GM12878 (cell line): ENCODE results near the gene USP31. TPM values are rescaled to one million over a fixed set of nuclear protein-coding genes. Genes with fewer than 3 reads are reported as not detected.

Experiments
- ATAC-seq: fragments of 200-7000 bp; cut with Tn5 transposase; 3 replicates; pipeline ENCODE4 v1.9.1; 2020; ENCODE audit warnings: mild to moderate bottlenecking, moderate library complexity
- BruUV-seq: library from RNA; stranded (reverse); fragments of 400-500 nt; replicated peaks from 2 replicates; lab custom pipeline; 2021; lab: Mats Ljungman, UMichigan
- CTCF ChIA-PET: fragments of 300-600 bp; sonication (Branson Sonifier 250); formaldehyde crosslinking; extraction: SDS; loops from one replicate; lab custom pipeline; 2021; ENCODE audit warnings: inconsistent platforms; lab: Yijun Ruan, JAX
- POLR2A ChIA-PET: fragments of 350-600 bp; formaldehyde crosslinking; extraction: SDS; loops from one replicate; lab custom pipeline; 2021; ENCODE audit warnings: inconsistent platforms; lab: Charles Lee
- RAD21 ChIA-PET: fragments of 300-600 bp; sonication (Branson Sonifier 250); formaldehyde crosslinking; loops from one replicate; lab custom pipeline; 2023; ENCODE audit warnings: antibody characterized with exemption; ENCODE audit not compliant: unreplicated experiment; lab: Charles Lee
- SMC1A ChIA-PET: fragments of 300-600 bp; sonication (Branson Sonifier 250); formaldehyde crosslinking; loops from one replicate; lab custom pipeline; 2023; ENCODE audit not compliant: unreplicated experiment, uncharacterized antibody; lab: Charles Lee
- DNase-seq: peaks from one replicate; pipeline ENCODE4 v3.0.0-alpha.2; 2011; ENCODE audit warnings: low read depth, low spot score
- FAIRE-seq: peaks from 3 replicates; lab custom pipeline; 2011; peaks lifted over from hg19 to GRCh38; lab: Jason Lieb, UNC
- H2AFZ ChIP-seq: 2 replicates; pipeline ENCODE4 v1.6.0; 2011; ENCODE audit warnings: low read depth, low read length, control low read depth; ENCODE audit not compliant: control insufficient read depth
- H3K27ac ChIP-seq: 2 replicates; pipeline ENCODE4 v1.5.1; 2011; ENCODE audit warnings: control low read depth; ENCODE audit not compliant: control insufficient read depth, insufficient read depth
- H3K27me3 ChIP-seq, 2 experiments: replicated peaks in 1 of 2; 2 replicates each; pipeline versions ENCODE4 v1.6.0 to v1.6.1; 2011; ENCODE audit warnings: low read length in 1 of 2; ENCODE audit not compliant: control insufficient read depth in 2 of 2, insufficient read depth in 2 of 2
- H3K36me3 ChIP-seq, 2 experiments: 2 replicates each; pipeline ENCODE4 v1.5.1; 2011; ENCODE audit warnings: low read length in 1 of 2; ENCODE audit not compliant: control insufficient read depth in 2 of 2, insufficient read depth in 2 of 2
- H3K4me1 ChIP-seq: 2 replicates; pipeline ENCODE4 v1.6.1; 2011; ENCODE audit warnings: mild to moderate bottlenecking, low read length, moderate library complexity, mixed read lengths; ENCODE audit not compliant: control insufficient read depth, insufficient read depth
- H3K4me2 ChIP-seq: 2 replicates; pipeline ENCODE4 v1.6.0; 2011; ENCODE audit warnings: control low read depth; ENCODE audit not compliant: control insufficient read depth, insufficient read depth
- H3K4me3 ChIP-seq: fragments of 200-600 bp; sonication (generic); 2 replicates; pipeline ENCODE4 v1.5.1; 2016
- H3K79me2 ChIP-seq: 2 replicates; pipeline ENCODE4 v1.6.0; 2011; ENCODE audit warnings: low read length; ENCODE audit not compliant: control insufficient read depth, insufficient read depth
- H3K9ac ChIP-seq: 2 replicates; pipeline ENCODE4 v1.8.0; 2011; ENCODE audit warnings: low read length, control low read depth, mixed read lengths; ENCODE audit not compliant: control insufficient read depth, insufficient read depth
- H3K9me3 ChIP-seq: replicated peaks from 3 replicates; pipeline ENCODE4 v1.5.1; 2011; ENCODE audit warnings: mild to moderate bottlenecking, low read length; ENCODE audit not compliant: control insufficient read depth, insufficient read depth
- H4K20me1 ChIP-seq: 2 replicates; pipeline ENCODE4 v1.6.0; 2011; ENCODE audit not compliant: control insufficient read depth, insufficient read depth
- BACH1 ChIP-seq: fragments of 450-650 bp; IDR thresholded peaks from 2 replicates; pipeline ENCODE4 v1.6.1; 2017; ENCODE audit warnings: mild to moderate bottlenecking, borderline replicate concordance
- CBX5 ChIP-seq: sonication (generic); IDR thresholded peaks from 2 replicates; pipeline ENCODE4 v1.6.1; 2016; ENCODE audit warnings: low read depth, moderate library complexity, mild to moderate bottlenecking, inconsistent platforms
- CEBPB ChIP-seq, 2 experiments: fragments of 150-350 bp in 1 of 2; IDR thresholded peaks; 2 replicates each; pipeline ENCODE4 v1.6.1; 2012 to 2014; ENCODE audit warnings: low read depth in 2 of 2, low read length in 2 of 2, borderline replicate concordance in 1 of 2, inconsistent platforms in 1 of 2
- GABPA ChIP-seq: IDR thresholded peaks from 2 replicates; pipeline ENCODE4 v1.6.1; 2014; ENCODE audit warnings: antibody characterized with exemption, low read depth, mild to moderate bottlenecking, inconsistent platforms
- IKZF2 ChIP-seq, 2 experiments: fragments of 450-650 bp; IDR thresholded peaks; 2 replicates each; pipeline ENCODE4 v1.6.1; 2017; ENCODE audit warnings: mild to moderate bottlenecking in 2 of 2, moderate library complexity in 2 of 2
- NFXL1 ChIP-seq: fragments of 450-650 bp; IDR thresholded peaks from 2 replicates; pipeline ENCODE4 v1.6.1; 2017; ENCODE audit warnings: antibody characterized with exemption, mild to moderate bottlenecking, borderline replicate concordance
- NR2C2 ChIP-seq: IDR thresholded peaks from 2 replicates; pipeline ENCODE4 v1.6.1; 2011; ENCODE audit warnings: borderline replicate concordance, low read depth; ENCODE audit not compliant: control insufficient read depth, insufficient read length
- PAX5 ChIP-seq: IDR thresholded peaks from 2 replicates; pipeline ENCODE4 v1.6.1; 2011; ENCODE audit warnings: low read depth, low read length, borderline replicate concordance
- PAX8 ChIP-seq: fragments of 450-650 bp; IDR thresholded peaks from 2 replicates; pipeline ENCODE4 v1.6.1; 2017; ENCODE audit warnings: mild to moderate bottlenecking, moderate library complexity
- PML ChIP-seq: IDR thresholded peaks from 2 replicates; pipeline ENCODE4 v1.6.1; 2012; ENCODE audit warnings: low read length, inconsistent platforms
- POLR2A ChIP-seq: IDR thresholded peaks from 2 replicates; pipeline ENCODE4 v1.6.1; 2011; ENCODE audit warnings: low read depth, mild to moderate bottlenecking, low read length
- POLR2AphosphoS5 ChIP-seq: IDR thresholded peaks from 2 replicates; pipeline ENCODE4 v1.6.1; 2011; ENCODE audit warnings: mild to moderate bottlenecking, low read length, inconsistent platforms
- RUNX3 ChIP-seq: IDR thresholded peaks from 2 replicates; pipeline ENCODE4 v1.6.1; 2012; ENCODE audit warnings: low read length, inconsistent platforms
- SMAD1 ChIP-seq: fragments of 450-650 bp; IDR thresholded peaks from 2 replicates; pipeline ENCODE4 v1.6.1; 2018; ENCODE audit warnings: mild to moderate bottlenecking, low read depth; ENCODE audit not compliant: partially characterized antibody
- SMC3 ChIP-seq: IDR thresholded peaks from 2 replicates; pipeline ENCODE4 v1.6.1; 2011; ENCODE audit warnings: low read length, improper control_type of control experiment, borderline replicate concordance
- SPI1 ChIP-seq: IDR thresholded peaks from 2 replicates; pipeline ENCODE4 v1.6.1; 2011; ENCODE audit warnings: low read depth, mild to moderate bottlenecking, low read length, moderate library complexity, borderline replicate concordance; ENCODE audit not compliant: insufficient read depth
- SUPT20H ChIP-seq: IDR thresholded peaks from 2 replicates; pipeline ENCODE4 v1.6.1; 2011; ENCODE audit warnings: low read depth, mild to moderate bottlenecking, low read length, moderate library complexity, borderline replicate concordance; ENCODE audit not compliant: control insufficient read depth
- USF1 ChIP-seq: IDR thresholded peaks from 2 replicates; pipeline ENCODE4 v1.6.1; 2011; ENCODE audit warnings: borderline replicate concordance, low read depth, mild to moderate bottlenecking, moderate library complexity, mixed read lengths, low read length; ENCODE audit not compliant: insufficient read depth; ENCODE audit errors: extremely low read length
- WGBS: methylation state at CpG from one replicate; pipeline ENCODE4 v1.1.6; 2016; ENCODE audit warnings: low lambda C conversion rate; ENCODE audit not compliant: insufficient replicate concordance, insufficient coverage; ENCODE audit errors: missing lambda C conversion rate; 5-methylcytosine and 5-hydroxymethylcytosine counted together
- in situ Hi-C: fragments of 300-500 bp; cut with MboI; formaldehyde crosslinking; loops from 9 replicates; pipeline ENCODE4 v1.14.3; 2018; ENCODE audit warnings: mixed read lengths
- intact Hi-C: fragments of 100-400 bp; cut with micrococcal nuclease; formaldehyde crosslinking; loops from one replicate; pipeline ENCODE4 v1.14.2; 2022; ENCODE audit not compliant: unreplicated experiment
- polyA plus RNA-seq, 11 experiments: library from polyadenylated mRNA; depleted of rRNA in 4 of 11; unstranded in 6 of 11; stranded (reverse) in 5 of 11; fragments of >200 nt; fragmentation: Nextera tagmentation in 4 of 11; fragmentation: Illumina TruSeq in 1 of 11; extraction: Ambion mirVana in 4 of 11; extraction: Trizol in 1 of 11; gene quantifications; 1 replicate in 1 of 11; 2 replicates in 10 of 11; pipeline versions ENCODE4 v1.2.1 to v1.2.3, GENCODE V29; 2011 to 2016; ENCODE audit warnings: inconsistent platforms in 2 of 11, missing spikeins in 2 of 11, low read depth in 1 of 11
- total RNA-seq, 4 experiments: library from RNA; depleted of rRNA in 3 of 4; stranded (reverse); fragments of >200 nt in 3 of 4; fragmentation: Illumina TruSeq in 1 of 4; extraction: Trizol in 1 of 4; gene quantifications; 2 replicates each; pipeline versions ENCODE4 v1.2.1 to v1.2.3, GENCODE V29; 2013 to 2021

The USP31 gene
- total and polyA plus RNA-seq, 10 of the 15 experiments (the other 5 are each of a cell fraction or from before 2014, with no cell fraction given) = 0.87 to 6.5 (median 3.2) TPM

DNA sequence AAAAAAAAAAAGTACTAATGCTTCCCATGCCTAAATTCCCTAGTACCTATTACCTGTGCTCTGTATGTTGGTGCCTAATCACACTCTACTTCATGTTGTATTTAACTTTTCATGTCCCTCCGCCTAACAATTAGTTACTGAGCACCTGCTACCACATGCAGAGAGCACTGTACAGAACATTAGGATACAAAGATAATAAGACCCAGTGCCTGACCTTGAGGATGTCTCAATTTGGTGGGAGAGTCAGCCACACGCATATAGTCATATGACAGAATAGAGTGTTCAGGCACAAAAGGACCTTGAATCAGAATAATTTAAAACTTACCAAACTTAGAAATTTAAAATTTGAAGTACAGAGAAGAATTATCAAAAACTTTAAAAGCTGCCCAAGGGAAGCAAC lies 42.1 kb downstream of the USP31 start:
- Histone ChIP-seq H4K20me1 (no peaks in the 10 kb centered on the region), H3K79me2 (no peaks in the 10 kb centered on the region), H3K4me3 (no peak overlapping the region), H3K9ac (no peak overlapping the region), H2AFZ (no peak overlapping the region), H3K36me3 (peaks cover 0 to 2% of the 10 kb centered on the region in 2 experiments; a peak in 3 of 4 replicates), H3K27me3 (no peaks in the 10 kb centered on the region), H3K27ac (no peak overlapping the region), H3K4me1 (no peaks in the 10 kb centered on the region), H3K4me2 (no peak overlapping the region), H3K9me3 (no peaks in the 10 kb centered on the region)
- ATAC-seq (no peak), FAIRE-seq (no peak), DNase-seq (no peak)
- ChIA-PET RAD21 (no interaction called here), SMC1A (interaction anchor here (0.6 kb wide), 1 partner anchor 216 kb away, joined by 3 read pairs; no protein-coding TSS in a partner anchor), CTCF (no interaction called here), POLR2A (no interaction called here)
- 100% methylated on average over 2 of the region's 2 CpGs for WGBS
- intact Hi-C loops = no loop called here
- in situ Hi-C loops = no loop called here
- BruUV-seq = no TSS peak
- TF ChIP-seq NR2C2 = no peak
- no peak for TF ChIP-seq POLR2AphosphoS5
- TF ChIP-seq RUNX3 = no peak
- no peak for TF ChIP-seq SMC3
- no peak for TF ChIP-seq SUPT20H
- TF ChIP-seq NFXL1 = no peak
- no peak for TF ChIP-seq USF1
- no peak for TF ChIP-seq PAX5
- no peak for TF ChIP-seq POLR2A
- no peak for TF ChIP-seq SMAD1
- TF ChIP-seq CEBPB (IDR thresholded peaks at IDR 0.05; ENCODE audit: borderline replicate concordance in 1 of 2, low read depth in 2 of 2, low read length in 2 of 2) = no peak
- no peak for TF ChIP-seq IKZF2 (IDR thresholded peaks at IDR 0.05)
- no peak for TF ChIP-seq GABPA
- TF ChIP-seq BACH1 = no peak
- TF ChIP-seq PML = no peak
- TF ChIP-seq SPI1 = no peak
- no peak for TF ChIP-seq CBX5
- no peak for TF ChIP-seq PAX8
